Liver (tissue), 3 donors: ENCODE data around the gene TRIO.

Experiments
- EGR1 ChIP-seq, 2 donors: IDR thresholded peaks; 2 replicates each; pipeline ENCODE4 v1.6.1; 2016 to 2018; ENCODE audit warnings: antibody characterized with exemption in 2 of 2, low read depth in 2 of 2
- JUND ChIP-seq, 2 donors: IDR thresholded peaks; 2 replicates each; pipeline ENCODE4 v1.6.1; 2016; ENCODE audit warnings: antibody characterized with exemption in 2 of 2
- TAF1 ChIP-seq: conservative IDR thresholded peaks from 2 replicates; pipeline ENCODE4 v1.6.1; 2016; ENCODE audit warnings: antibody characterized with exemption, mild to moderate bottlenecking
- TF ChIP-seq, protein P1 (sequence below): fragments of 150-350 bp; IDR thresholded peaks from 2 replicates; pipeline ENCODE4 v1.5.1; 2017; ENCODE audit warnings: improper control_type of control experiment, low read depth, low read length; ENCODE audit not compliant: missing input control
- donor health status: healthy.
- donor health status: healthy.

- TF ChIP-seq, protein P1, sequence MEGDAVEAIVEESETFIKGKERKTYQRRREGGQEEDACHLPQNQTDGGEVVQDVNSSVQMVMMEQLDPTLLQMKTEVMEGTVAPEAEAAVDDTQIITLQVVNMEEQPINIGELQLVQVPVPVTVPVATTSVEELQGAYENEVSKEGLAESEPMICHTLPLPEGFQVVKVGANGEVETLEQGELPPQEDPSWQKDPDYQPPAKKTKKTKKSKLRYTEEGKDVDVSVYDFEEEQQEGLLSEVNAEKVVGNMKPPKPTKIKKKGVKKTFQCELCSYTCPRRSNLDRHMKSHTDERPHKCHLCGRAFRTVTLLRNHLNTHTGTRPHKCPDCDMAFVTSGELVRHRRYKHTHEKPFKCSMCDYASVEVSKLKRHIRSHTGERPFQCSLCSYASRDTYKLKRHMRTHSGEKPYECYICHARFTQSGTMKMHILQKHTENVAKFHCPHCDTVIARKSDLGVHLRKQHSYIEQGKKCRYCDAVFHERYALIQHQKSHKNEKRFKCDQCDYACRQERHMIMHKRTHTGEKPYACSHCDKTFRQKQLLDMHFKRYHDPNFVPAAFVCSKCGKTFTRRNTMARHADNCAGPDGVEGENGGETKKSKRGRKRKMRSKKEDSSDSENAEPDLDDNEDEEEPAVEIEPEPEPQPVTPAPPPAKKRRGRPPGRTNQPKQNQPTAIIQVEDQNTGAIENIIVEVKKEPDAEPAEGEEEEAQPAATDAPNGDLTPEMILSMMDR: no peak
- TF ChIP-seq EGR1 (IDR thresholded peaks at IDR 0.05; ENCODE audit: low read depth in 2 of 2): no peak
- no peak for TF ChIP-seq TAF1
- no peak for TF ChIP-seq JUND (IDR thresholded peaks at IDR 0.05)
Observed at GRCh38 chr5:14182761-14183160, 39.6 kb downstream of the TRIO start.
